IMR-90 (cell line): ENCODE data around the gene SLC43A2. TPM values are rescaled to one million over a fixed set of nuclear protein-coding genes. Genes with fewer than 3 reads are reported as not detected.

ENCODE experiments used
- ATAC-seq: fragments of 200-7000 bp; cut with Tn5 transposase; 2 replicates; pipeline ENCODE4 v1.9.1; 2020; ENCODE audit warnings: low read depth, mild to moderate bottlenecking, moderate library complexity
- BruUV-seq: library from RNA; stranded (reverse); fragments of 400-500 nt; replicated peaks from 2 replicates; lab custom pipeline; 2021; lab: Mats Ljungman, UMichigan
- CTCF ChIA-PET: fragments of 300-600 bp; formaldehyde crosslinking; extraction: SDS; loops from one replicate; lab custom pipeline; 2021; ENCODE audit warnings: antibody characterized with exemption; lab: Yijun Ruan, JAX
- POLR2A ChIA-PET: fragments of 300-600 bp; sonication (Branson Sonifier 250); formaldehyde crosslinking; loops from one replicate; lab custom pipeline; 2022; ENCODE audit warnings: antibody characterized with exemption; ENCODE audit not compliant: unreplicated experiment; lab: Charles Lee
- DNase-seq: peaks from one replicate; pipeline ENCODE4 v3.0.0; 2013
- H2AFZ ChIP-seq: replicated peaks from 2 replicates; pipeline ENCODE3; 2013; ENCODE audit warnings: low read length, mild to moderate bottlenecking; ENCODE audit not compliant: poor library complexity
- H2AK5ac ChIP-seq: 2 replicates; pipeline ENCODE4 v1.6.1; 2013; ENCODE audit warnings: low read depth, low read length, inconsistent platforms
- H2AK9ac ChIP-seq: replicated peaks from 2 replicates; pipeline ENCODE3; 2013; ENCODE audit warnings: mild to moderate bottlenecking, low read depth, low read length, moderate library complexity; ENCODE audit not compliant: poor library complexity
- H2BK120ac ChIP-seq: 2 replicates; pipeline ENCODE4 v1.6.1; 2013; ENCODE audit warnings: low read depth, low read length, inconsistent platforms
- H2BK15ac ChIP-seq: 3 replicates; pipeline ENCODE4 v1.6.1; 2013; ENCODE audit warnings: low read depth, low read length, inconsistent platforms
- H2BK20ac ChIP-seq: 2 replicates; pipeline ENCODE4 v1.6.1; 2013; ENCODE audit warnings: low read depth, mild to moderate bottlenecking, inconsistent platforms, low read length, moderate library complexity
- H2BK5ac ChIP-seq: 2 replicates; pipeline ENCODE4 v1.6.1; 2013; ENCODE audit warnings: mild to moderate bottlenecking, low read depth, low read length, inconsistent platforms; ENCODE audit not compliant: poor library complexity, severe bottlenecking
- H3K14ac ChIP-seq: replicated peaks from 2 replicates; pipeline ENCODE4 v1.6.1; 2013; ENCODE audit warnings: low read depth, low read length, inconsistent platforms
- H3K18ac ChIP-seq: 2 replicates; pipeline ENCODE4 v1.6.1; 2013; ENCODE audit warnings: low read depth, low read length, control low read depth
- H3K23ac ChIP-seq: 2 replicates; pipeline ENCODE4 v1.6.1; 2013; ENCODE audit warnings: low read depth, low read length, inconsistent platforms
- H3K27ac ChIP-seq: 2 replicates; pipeline ENCODE4 v1.5.1; 2013; ENCODE audit warnings: mild to moderate bottlenecking, control low read depth, low read length; ENCODE audit not compliant: insufficient read depth
- H3K27me3 ChIP-seq: 2 replicates; pipeline ENCODE4 v1.6.1; 2013; ENCODE audit warnings: low read length; ENCODE audit not compliant: control insufficient read depth, insufficient read depth
- H3K36me3 ChIP-seq: 2 replicates; pipeline ENCODE4 v1.6.1; 2013; ENCODE audit warnings: low read length, mixed read lengths; ENCODE audit not compliant: control insufficient read depth, insufficient read depth
- H3K4ac ChIP-seq: 2 replicates; pipeline ENCODE4 v1.6.1; 2013; ENCODE audit warnings: low read depth, low read length, inconsistent platforms
- H3K4me1 ChIP-seq: 2 replicates; pipeline ENCODE4 v1.6.1; 2013; ENCODE audit warnings: low read length, mixed read lengths; ENCODE audit not compliant: control insufficient read depth, insufficient read depth
- H3K4me2 ChIP-seq: 2 replicates; pipeline ENCODE4 v1.6.1; 2013; ENCODE audit warnings: low read depth, mild to moderate bottlenecking, control low read depth, low read length, moderate library complexity
- H3K4me3 ChIP-seq: 2 replicates; pipeline ENCODE4 v1.5.1; 2013; ENCODE audit warnings: low read depth, mild to moderate bottlenecking, control low read depth, low read length, moderate library complexity; ENCODE audit not compliant: insufficient read depth
- H3K56ac ChIP-seq: 2 replicates; pipeline ENCODE4 v1.6.1; 2013; ENCODE audit warnings: low read length, inconsistent platforms; ENCODE audit not compliant: insufficient read depth; ENCODE audit errors: extremely low read depth
- H3K79me1 ChIP-seq, 2 experiments: 2 replicates each; pipeline ENCODE4 v1.6.1; 2013; ENCODE audit warnings: low read length in 2 of 2, inconsistent platforms in 1 of 2, low read depth in 1 of 2
- H3K9ac ChIP-seq: 2 replicates; pipeline ENCODE4 v1.6.1; 2013; ENCODE audit warnings: low read depth, low read length, control low read depth
- H3K9me1 ChIP-seq: 2 replicates; pipeline ENCODE4 v1.6.1; 2013; ENCODE audit warnings: low read length, inconsistent platforms; ENCODE audit not compliant: insufficient read depth
- H3K9me3 ChIP-seq: 2 replicates; pipeline ENCODE4 v1.6.1; 2013; ENCODE audit warnings: low read length; ENCODE audit not compliant: control insufficient read depth, insufficient read depth
- H4K20me1 ChIP-seq: 2 replicates; pipeline ENCODE4 v1.6.1; 2013; ENCODE audit warnings: low read length, inconsistent platforms; ENCODE audit not compliant: insufficient read depth
- H4K5ac ChIP-seq: 2 replicates; pipeline ENCODE4 v1.6.1; 2013; ENCODE audit warnings: mild to moderate bottlenecking, low read depth, low read length, control low read depth
- H4K8ac ChIP-seq, 2 experiments: 2 replicates each; pipeline ENCODE4 v1.6.1; 2013; ENCODE audit warnings: low read depth in 2 of 2, low read length in 2 of 2, control low read depth in 1 of 2, inconsistent platforms in 1 of 2
- H4K91ac ChIP-seq: 2 replicates; pipeline ENCODE4 v1.6.1; 2013; ENCODE audit warnings: low read depth, low read length, inconsistent platforms; ENCODE audit not compliant: insufficient read depth
- BHLHE40 ChIP-seq: fragments of 150-350 bp; IDR thresholded peaks from 2 replicates; pipeline ENCODE4 v1.6.1; 2016; ENCODE audit warnings: mild to moderate bottlenecking, low read depth, low read length
- CEBPB ChIP-seq: IDR thresholded peaks from 2 replicates; pipeline ENCODE4 v1.6.1; 2012; ENCODE audit warnings: low read depth, low read length, improper control_type of control experiment
- CHD1 ChIP-seq: IDR thresholded peaks from 2 replicates; pipeline ENCODE4 v1.6.1; 2012; ENCODE audit warnings: low read depth, low read length, improper control_type of control experiment
- CTCF ChIP-seq: conservative IDR thresholded peaks from 2 replicates; pipeline ENCODE4 v1.5.1; 2012; ENCODE audit warnings: mild to moderate bottlenecking, low read depth, low read length, improper control_type of control experiment
- ELK1 ChIP-seq: fragments of 150-350 bp; IDR thresholded peaks from 2 replicates; pipeline ENCODE4 v1.6.1; 2016; ENCODE audit warnings: low read depth, mild to moderate bottlenecking, low read length, moderate library complexity, borderline replicate concordance
- FOS ChIP-seq: fragments of 150-350 bp; IDR thresholded peaks from 2 replicates; pipeline ENCODE4 v1.6.1; 2016; ENCODE audit warnings: low read depth, low read length
- MAFK ChIP-seq: IDR thresholded peaks from 2 replicates; pipeline ENCODE4 v1.6.1; 2012; ENCODE audit warnings: low read depth, low read length, improper control_type of control experiment
- MAZ ChIP-seq: IDR thresholded peaks from 2 replicates; pipeline ENCODE4 v1.6.1; 2012; ENCODE audit warnings: low read depth, mild to moderate bottlenecking, low read length, improper control_type of control experiment, moderate library complexity, borderline replicate concordance
- MXI1 ChIP-seq: IDR thresholded peaks from 2 replicates; pipeline ENCODE4 v1.6.1; 2012; ENCODE audit warnings: low read depth, mild to moderate bottlenecking, low read length, moderate library complexity, borderline replicate concordance
- NFE2L2 ChIP-seq: fragments of 150-350 bp; IDR thresholded peaks from 2 replicates; pipeline ENCODE4 v1.6.1; 2016; ENCODE audit warnings: low read depth, mild to moderate bottlenecking, low read length
- POLR2A ChIP-seq: IDR thresholded peaks from 2 replicates; pipeline ENCODE4 v1.6.1; 2012; ENCODE audit warnings: mild to moderate bottlenecking, low read depth, low read length
- RAD21 ChIP-seq: IDR thresholded peaks from 2 replicates; pipeline ENCODE4 v1.6.1; 2012; ENCODE audit warnings: low read length, improper control_type of control experiment
- RCOR1 ChIP-seq: IDR thresholded peaks from 2 replicates; pipeline ENCODE4 v1.6.1; 2012; ENCODE audit warnings: mild to moderate bottlenecking, low read length, improper control_type of control experiment; ENCODE audit not compliant: insufficient replicate concordance
- RFX5 ChIP-seq: IDR thresholded peaks from 2 replicates; pipeline ENCODE4 v1.8.0; 2012; ENCODE audit warnings: low read depth, mild to moderate bottlenecking, low read length, moderate library complexity
- SMC3 ChIP-seq: fragments of 150-350 bp; IDR thresholded peaks from 2 replicates; pipeline ENCODE4 v1.6.1; 2016; ENCODE audit warnings: low read depth, mild to moderate bottlenecking, antibody characterized with exemption, low read length, moderate library complexity
- USF2 ChIP-seq: fragments of 150-350 bp; IDR thresholded peaks from 2 replicates; pipeline ENCODE4 v1.6.1; 2017; ENCODE audit warnings: mild to moderate bottlenecking, antibody characterized with exemption, low read length, low read depth
- WGBS, 2 experiments: methylation state at CpG; one replicate each; pipeline versions ENCODE4 v1.1.5 to v1.1.7; 2013; ENCODE audit warnings: missing lambda C conversion rate in 2 of 2; ENCODE audit not compliant: insufficient read length in 1 of 2; ENCODE audit errors: extremely low coverage in 2 of 2; 5-methylcytosine and 5-hydroxymethylcytosine counted together
- dilution Hi-C: fragments of 300-500 bp; cut with HindIII; formaldehyde crosslinking; loops from one replicate; pipeline ENCODE4 v1.14.3; 2018; ENCODE audit warnings: low sequenced_read_pairs; ENCODE audit not compliant: unreplicated experiment
- in situ Hi-C: fragments of 300-500 bp; cut with MboI; formaldehyde crosslinking; loops from 3 replicates; pipeline ENCODE4 v1.14.3; 2019; ENCODE audit warnings: low sequenced_read_pairs, inconsistent platforms, mixed read lengths
- intact Hi-C: fragments of 100-400 bp; cut with micrococcal nuclease; formaldehyde crosslinking; loops from 2 replicates; pipeline ENCODE4 v1.10.0; 2022
- polyA plus RNA-seq, 3 experiments: library from polyadenylated mRNA; depleted of rRNA; stranded (reverse); fragments of >200 nt; gene quantifications; 2 replicates each; pipeline ENCODE4 v1.2.3, GENCODE V29; 2012; ENCODE audit warnings: low replicate concordance in 1 of 3
- total RNA-seq: library from RNA; depleted of rRNA; stranded (reverse); fragments of >200 nt; gene quantifications from 2 replicates; pipeline ENCODE4 v1.2.3, GENCODE V29; 2012

SLC43A2 gene
- total and polyA plus RNA-seq, 2 of the 4 experiments (the other 2 are of a cell fraction) = 3.8 to 9.0 TPM

- H3K9me3 ChIP-seq = no peaks in the 10 kb centered on the region
- H2BK5ac ChIP-seq = no peak overlapping the region
- WGBS, 2 experiments = 81% methylated on average over 12 of the region's 16 CpGs; no CpG with 5 or more reads in 1 of the 2 experiments
- no peak overlapping the region for H2BK15ac ChIP-seq
- no peaks in the 10 kb centered on the region; the same call in 1 of the 2 replicates for H3K9me1 ChIP-seq
- H4K8ac ChIP-seq = no peak overlapping the region
- in situ Hi-C loops = no loop called here
- H2BK120ac ChIP-seq = no peak overlapping the region
- no peak for DNase-seq
- H3K4me1 ChIP-seq = peaks cover 4% of the 10 kb centered on the region; the same call in 1 of the 2 replicates
- H3K56ac ChIP-seq = no peak overlapping the region
- H4K20me1 ChIP-seq = no peaks in the 10 kb centered on the region
- H3K4me3 ChIP-seq = no peak overlapping the region
- intact Hi-C loops = no loop called here
- no peak overlapping the region for H2BK20ac ChIP-seq
- H3K79me1 ChIP-seq = no peaks in the 10 kb centered on the region
- H3K9ac ChIP-seq = no peak overlapping the region
- ChIA-PET POLR2A (no interaction called here), CTCF (no interaction called here)
- H3K36me3 ChIP-seq = no peaks in the 10 kb centered on the region
- no peak for ATAC-seq
- no peak overlapping the region for H2AK5ac ChIP-seq
- no TSS peak for BruUV-seq
- H3K4me2 ChIP-seq = no peak overlapping the region
- no peak overlapping the region for H2AK9ac ChIP-seq
- no peak overlapping the region for H2AFZ ChIP-seq
- H4K5ac ChIP-seq = no peak overlapping the region
- H3K14ac ChIP-seq = no peak overlapping the region
- TF ChIP-seq MAFK = no peak
- no peak for TF ChIP-seq RFX5
- no peak for TF ChIP-seq ELK1
- no peak for TF ChIP-seq CTCF
- TF ChIP-seq NFE2L2 = no peak
- TF ChIP-seq POLR2A = no peak
- TF ChIP-seq BHLHE40 = no peak
- no peak for TF ChIP-seq FOS
- no peak for TF ChIP-seq RCOR1
- TF ChIP-seq CEBPB = no peak
- no peak for TF ChIP-seq RAD21
- no peak for TF ChIP-seq MAZ
- no peak for TF ChIP-seq USF2
- TF ChIP-seq SMC3 = no peak
- TF ChIP-seq CHD1 = no peak
- no peak for TF ChIP-seq MXI1
- dilution Hi-C loops = no loop called here
- H3K18ac ChIP-seq = no peak overlapping the region
- H3K27me3 ChIP-seq = no peaks in the 10 kb centered on the region
- no peak overlapping the region for H4K91ac ChIP-seq
- H3K4ac ChIP-seq = no peak overlapping the region
- H3K27ac ChIP-seq = no peak overlapping the region
- no peak overlapping the region for H3K23ac ChIP-seq
These were observed 16.2 kb downstream of the SLC43A2 start for GRCh38 chr17:1612400-1612799.
